Hematopoietic multipotent progenitor cell (in vitro differentiated cells): Measurements from ENCODE around the gene DTNBP1. TPM values are rescaled to one million over a fixed set of nuclear protein-coding genes. Genes with fewer than 3 reads are reported as not detected.
"Not testable (repeated sequence)": the region's sequence is repeated elsewhere in the genome, so short reads cannot be mapped to it uniquely, and the experiment has no call there.

Experiments used
- DNase-seq, 3 donors: peaks; one replicate each; pipeline ENCODE4 v3.0.0-alpha.2; 2011 to 2015; ENCODE audit warnings: low read depth in 2 of 3, low spot score in 2 of 3
- total RNA-seq: library from RNA; depleted of rRNA; stranded (reverse); fragments of >200 nt; gene quantifications from one replicate; pipeline ENCODE4 v1.2.3, GENCODE V29; 2012

DTNBP1 gene
- total RNA-seq, 1 donor, result 17.5 TPM

DNA sequence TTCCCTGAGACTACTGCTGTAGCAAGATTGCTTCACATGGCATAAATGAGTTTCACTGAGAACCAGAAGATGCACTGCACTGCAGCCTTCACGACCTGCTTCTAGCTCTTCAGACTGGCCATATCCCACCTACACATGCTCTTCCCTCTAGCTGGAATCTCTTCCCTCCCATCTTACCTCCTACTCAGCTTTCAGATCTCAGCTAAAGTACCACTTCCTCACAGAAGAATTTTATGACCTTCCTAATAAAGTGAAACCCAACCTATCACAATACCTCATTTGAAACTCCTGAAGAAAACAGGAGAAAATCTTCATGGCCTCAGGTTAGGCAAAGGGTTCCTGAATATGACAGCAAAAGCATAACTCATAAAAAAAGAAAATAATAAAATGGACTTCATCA, 99.9 kb downstream of the DTNBP1 start:
- no peak for DNase-seq

DNA sequence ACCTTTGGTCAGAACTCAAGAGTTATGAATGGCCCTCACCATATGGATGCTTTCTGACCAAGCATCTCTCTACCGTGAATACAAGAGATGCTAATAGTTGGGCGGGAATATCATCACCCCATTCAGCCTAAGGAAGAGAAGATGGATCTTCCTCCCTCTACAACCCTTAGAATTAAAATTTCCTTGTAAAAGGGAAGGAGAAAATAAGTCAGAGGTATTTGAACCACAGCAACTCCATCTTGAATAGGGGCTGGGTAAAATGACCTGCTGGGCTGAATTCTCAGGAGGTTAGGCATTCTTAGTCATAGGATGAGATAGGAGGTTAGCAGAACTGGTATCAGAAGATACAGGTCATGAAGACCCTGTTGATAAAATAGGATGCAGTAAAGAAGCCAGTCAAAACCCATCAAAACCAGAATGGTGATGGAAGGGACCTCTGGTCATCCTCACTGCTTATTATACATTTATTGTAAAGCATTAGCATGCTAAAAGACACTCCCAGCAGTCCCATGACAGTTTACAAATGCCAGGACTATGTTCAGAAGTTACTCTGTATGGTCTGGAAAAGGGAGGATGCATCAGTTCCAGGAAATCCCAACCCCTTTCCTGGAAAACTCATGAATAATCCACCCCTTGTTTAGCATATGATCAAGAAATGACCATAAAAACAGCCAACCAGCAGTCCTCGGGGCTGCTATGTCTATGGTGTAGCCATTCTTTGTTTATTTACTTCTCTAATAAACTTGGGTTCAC, 101.2 kb downstream of the DTNBP1 start:
- no peak for DNase-seq

DNA sequence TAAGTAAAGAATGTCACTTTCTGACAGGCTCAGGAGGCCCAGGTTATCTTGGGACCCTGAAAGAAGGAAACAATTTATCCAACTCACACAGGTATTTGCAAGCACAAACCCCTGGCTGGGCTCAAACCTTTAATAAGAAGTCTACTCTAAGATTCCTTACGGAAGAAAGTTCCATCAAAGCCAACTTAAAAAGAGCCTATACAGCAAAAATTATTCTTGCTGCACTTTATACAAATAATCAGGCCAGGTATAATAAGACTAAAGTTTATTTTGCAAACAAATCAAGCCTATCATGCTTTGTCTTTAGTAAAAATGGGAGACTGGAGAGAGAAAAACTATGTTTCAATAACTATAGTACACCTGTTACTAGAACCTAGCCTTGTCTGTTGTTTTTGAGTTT, 102.1 kb downstream of the DTNBP1 start:
- DNase-seq, result no peak

DNA sequence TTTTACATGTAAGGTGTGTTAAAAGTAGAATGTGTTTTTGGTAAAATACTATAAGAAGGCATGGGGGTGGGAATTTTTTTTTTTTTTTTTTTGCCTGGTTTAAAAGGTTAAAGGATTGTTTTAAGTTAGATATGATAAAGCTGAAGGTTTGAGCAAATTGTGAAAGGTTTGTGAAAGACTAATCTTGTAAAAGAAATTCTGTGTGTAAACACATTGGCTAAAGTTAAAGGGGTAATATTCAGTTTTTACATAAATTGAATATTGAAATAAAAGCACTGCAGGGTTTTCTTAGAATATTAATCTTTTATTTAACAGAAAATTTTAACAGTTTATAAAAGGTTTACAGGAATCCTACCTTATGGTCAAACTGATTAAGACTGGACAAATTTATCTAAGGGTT, 105.7 kb downstream of the DTNBP1 start:
- no peak for DNase-seq

DNA sequence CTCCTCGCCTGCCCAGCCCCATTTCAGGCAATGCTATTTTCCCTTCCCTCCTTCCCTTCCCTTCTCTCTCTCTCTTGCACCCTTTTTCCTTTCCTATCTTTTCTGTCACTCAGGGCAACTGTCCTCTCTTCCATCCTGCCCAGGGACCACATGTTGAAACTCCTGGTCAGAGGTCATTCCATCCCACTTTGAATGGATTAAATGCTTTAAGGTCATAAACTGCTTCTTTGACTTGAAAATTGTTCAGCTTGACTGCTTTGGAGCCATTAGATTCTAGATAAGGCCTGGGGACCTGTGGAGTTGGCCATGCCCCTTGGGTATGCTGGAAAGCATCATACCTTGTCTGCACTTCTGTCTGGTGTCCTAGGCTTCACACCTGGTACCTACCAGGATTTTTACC, 106.1 kb downstream of the DTNBP1 start:
- DNase-seq, result no peak

DNA sequence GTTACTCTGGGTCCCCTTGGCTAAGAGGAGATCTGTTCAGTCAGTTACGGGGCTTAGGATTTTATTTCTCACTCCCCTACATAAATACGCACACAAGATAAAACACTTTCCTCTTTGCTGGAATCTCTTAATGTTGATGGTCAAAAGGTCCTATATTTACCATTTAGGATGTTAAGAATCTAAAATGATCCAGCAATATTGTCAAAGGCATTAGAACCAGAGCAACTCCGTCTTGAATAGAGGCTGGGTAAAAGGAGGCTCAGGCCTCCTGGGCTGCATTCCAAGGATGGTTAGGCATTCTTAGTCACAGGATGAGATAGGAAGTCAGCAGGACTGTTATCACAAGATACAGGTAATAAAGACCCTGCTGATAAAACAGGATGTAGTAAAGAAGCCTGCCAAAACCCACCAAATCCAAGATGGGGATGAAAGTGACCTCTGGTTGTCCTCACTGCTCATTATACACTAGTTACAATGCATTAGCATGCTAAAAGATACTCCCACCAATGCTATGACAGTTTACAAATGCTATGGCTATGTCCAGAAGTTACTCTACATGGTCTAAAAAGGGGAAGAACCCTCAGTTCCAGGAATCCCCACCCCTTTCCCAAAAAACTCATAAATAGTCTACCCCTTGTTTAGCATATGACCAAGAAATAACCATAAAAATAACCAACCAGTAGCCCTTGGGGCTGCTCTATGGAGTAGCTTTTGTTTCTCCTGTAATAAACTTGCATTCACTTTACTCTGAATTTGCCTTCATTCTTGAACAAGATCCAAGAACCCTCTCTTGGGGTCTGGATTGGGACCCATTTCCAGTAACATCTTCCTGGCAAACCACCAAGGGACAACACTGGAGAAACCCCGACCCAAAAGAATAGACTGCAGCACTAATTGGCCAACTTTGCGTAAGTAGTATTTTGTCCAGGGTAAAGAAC, 107.5 kb downstream of the DTNBP1 start:
- no peak for DNase-seq

DNA sequence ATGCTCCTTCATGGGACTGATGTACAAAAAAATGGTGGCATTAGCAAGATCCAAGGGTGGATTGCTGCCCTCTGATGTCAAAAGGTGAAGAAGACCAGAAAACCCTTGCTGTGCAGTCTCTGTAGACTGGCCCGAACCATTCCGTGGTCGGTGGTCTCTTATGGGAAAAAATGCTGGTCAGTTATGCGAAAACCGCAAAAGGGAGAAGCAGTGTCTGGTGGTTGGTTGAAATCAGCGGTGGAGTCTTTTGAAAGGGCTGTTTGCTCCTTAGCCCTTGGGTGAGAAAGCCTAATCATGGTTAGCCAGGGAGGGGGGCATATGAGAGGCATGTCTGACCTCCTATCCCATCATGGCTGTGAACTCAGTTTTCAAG, 108.1 kb downstream of the DTNBP1 start:
- no peak for DNase-seq

DNA sequence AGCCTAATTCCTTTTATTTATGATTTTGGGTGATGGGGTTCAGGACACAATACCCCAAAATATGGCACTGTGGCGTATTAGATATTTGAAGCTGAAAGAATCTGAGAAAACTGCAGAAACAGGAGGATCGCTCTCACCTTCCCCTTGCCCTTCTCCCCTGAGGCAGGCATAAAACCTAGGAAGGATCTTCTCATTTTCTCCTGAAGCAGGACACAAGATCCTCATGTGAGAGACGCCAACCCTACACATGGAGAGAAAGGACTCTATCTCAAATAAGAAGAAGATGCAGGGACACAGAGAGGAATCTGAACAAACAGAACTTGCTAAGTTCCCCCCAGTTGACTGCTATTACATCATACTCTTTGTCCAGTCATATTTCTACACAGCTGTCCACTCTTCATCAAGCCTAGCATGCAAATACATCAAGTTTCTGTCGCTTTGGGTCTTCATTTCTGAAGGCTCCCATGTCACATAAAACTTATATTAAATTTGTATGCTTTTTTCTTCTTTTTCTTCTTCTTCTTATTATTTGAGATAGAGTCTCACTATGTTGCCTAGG, 109.0 kb downstream of the DTNBP1 start:
- DNase-seq, result no peak

DNA sequence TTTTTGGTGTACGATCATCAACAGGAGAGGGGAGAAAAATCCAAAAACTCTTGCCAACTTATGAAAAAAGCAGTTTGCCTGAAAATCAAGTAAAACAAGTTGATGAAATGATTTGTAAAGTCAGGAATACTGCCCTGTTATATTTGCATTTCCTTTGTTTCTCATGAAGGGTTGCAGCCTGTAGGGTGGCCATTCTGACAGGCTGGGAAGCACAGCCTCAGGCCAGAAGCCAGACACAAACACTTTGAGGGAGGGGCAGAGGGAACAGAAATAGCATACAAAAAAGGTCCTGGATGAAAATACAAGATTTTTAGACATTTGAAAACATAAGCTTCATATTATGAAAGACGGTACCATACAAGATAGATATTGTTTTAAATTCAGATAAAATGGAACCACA, 109.8 kb downstream of the DTNBP1 start:
- DNase-seq, result no peak

DNA sequence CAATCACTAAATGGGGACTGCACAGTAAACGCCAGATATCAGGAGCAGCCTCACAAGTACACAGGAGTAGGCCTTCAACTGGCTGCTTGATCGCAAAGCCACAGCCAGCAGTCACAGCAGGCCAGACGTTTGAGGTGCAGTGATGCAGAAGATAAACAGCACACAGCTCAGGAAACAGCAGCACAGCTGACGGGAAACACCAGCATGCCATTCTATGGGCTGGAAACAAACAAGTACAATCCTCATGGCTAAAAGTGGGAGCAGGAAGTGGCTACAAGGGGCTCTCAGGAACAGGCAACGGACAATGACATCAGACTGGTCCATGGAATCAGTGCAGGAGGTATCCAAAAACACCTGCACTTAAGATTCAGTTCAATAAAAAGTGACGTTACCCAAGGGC, 111.0 kb downstream of the DTNBP1 start:
- DNase-seq, result peak in 2 of 3 donors; percentile 46 to 53

DNA sequence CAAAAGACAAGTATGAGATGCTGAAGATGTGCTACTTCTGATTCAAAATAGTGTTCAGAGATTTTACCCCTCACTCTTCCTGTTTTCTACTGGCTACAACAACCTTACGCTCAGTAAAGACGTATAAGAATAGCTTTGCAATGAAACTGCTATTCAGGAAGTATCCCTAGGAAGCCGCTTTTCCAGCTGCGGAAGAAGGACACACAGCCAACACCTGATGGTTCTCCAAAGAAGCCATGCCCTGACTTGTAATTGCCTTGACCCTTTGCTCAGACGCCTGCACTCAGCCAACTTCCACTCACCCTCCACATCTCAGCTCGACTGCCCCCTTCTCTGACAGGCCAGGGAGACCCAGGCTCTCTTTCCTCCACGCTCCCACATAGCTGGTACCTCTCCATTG, 111.6 kb downstream of the DTNBP1 start:
- no peak for DNase-seq

DNA sequence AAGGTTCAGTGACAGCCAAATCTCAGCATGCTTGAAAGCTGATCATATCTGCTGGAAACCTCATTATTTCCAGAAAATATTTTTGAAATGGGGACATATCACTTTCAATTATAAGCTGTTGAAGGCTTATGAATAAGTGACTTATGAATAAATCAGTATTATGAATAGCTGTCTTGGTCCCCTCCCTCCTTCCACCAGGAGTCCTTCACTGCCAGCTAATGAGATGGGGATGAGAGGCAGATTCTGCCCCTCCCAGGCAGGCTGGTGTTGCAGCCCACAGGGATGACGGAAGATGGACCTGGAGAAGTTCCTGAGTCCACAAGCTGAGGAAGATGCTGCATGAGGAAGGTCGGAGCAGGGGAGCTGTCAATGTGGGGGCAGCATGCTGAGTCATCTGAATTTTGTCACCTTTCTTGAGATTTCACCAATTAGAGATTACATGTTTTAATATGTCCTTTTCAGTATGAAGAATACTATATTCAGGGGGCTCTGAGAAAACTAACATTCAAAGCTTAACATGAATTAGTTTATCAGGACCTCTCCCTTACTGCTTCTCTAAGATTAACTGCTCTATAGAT, 112.2 kb downstream of the DTNBP1 start:
- DNase-seq, result no peak

DNA sequence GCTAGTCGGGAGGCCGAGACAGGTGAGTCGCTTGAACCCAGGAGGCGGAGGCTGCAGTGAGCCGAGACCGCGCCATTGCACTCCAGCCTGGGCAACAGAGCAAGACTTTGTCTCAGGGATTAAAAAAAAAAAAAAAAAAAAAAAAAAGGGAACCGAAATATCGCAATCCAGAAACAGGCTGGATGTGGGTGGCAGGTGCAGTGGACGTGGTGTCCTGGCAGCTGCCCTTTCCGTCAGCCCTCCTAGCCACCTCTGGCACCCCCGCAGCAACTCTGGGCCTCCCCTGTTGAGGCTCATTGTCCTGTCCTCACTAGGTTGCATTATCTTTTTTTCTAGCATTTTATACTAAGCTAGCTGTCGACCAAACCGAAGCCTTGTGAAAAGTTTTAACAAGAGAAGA, 113.5 kb downstream of the DTNBP1 start:
- no peak for DNase-seq

DNA sequence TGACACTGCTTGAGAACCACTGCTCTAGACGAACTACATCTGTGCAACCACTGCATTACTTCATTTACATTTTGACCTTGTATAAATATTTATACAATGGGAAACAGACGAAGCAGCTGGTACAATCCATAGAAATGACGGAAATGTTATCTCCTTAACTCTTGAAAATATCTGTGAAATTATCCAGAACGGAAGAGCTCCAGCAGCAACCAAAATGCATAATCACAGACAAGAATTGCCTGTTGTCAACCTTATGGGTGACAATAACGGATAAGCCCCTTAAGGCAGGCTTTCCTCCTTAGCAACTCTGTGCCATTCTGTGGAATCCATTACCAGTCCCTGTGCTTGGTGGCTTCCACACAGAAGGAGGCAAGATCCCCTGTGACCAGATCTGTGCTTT, 115.4 kb downstream of the DTNBP1 start:
- DNase-seq, result no peak

DNA sequence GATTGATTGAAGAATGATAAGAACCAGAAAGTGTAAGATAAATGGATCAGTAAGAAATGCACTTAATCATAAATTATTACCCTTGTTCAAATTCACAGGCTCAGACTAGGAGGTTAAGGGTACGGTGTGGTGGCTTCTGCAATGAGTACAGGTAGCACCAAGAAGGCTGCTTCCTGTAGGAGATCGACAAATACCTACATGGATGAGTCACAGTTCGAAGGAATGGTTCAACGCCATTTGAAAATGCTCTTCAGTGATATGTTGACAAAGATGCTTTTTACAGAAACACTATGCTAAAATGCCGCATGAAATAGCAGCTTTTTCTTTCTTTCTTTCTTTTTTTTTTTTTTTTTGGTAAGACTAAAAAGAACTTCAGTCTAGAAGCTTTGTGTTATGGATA, 116.2 kb downstream of the DTNBP1 start:
- no peak for DNase-seq

DNA sequence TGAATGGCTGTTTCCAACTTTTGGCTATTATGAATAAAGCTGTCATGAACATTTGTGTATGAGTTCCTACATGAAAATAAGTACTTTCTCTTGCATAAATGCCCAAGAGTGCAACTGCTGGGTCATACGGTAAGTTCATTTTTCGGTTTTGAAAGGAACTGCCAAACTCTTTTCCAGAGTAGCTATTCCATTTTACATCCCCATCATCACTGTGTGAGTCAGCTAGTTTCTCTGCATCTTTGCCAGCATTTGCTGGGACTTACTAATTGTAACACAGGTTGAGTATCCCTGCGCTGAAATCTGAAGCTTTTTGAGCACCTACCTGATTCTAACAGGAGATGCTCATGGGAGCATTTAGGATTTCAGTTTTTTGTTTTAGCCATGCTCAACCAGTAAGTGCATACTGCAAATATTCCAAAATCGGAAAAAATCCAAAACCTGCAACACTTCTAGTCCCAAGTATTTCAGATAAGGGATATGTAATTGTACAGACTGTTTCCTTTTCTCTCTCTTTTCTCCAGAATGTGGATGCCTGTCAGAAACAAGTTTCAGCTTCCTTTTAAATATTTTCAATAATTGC, 118.4 kb downstream of the DTNBP1 start:
- DNase-seq, result no peak

DNA sequence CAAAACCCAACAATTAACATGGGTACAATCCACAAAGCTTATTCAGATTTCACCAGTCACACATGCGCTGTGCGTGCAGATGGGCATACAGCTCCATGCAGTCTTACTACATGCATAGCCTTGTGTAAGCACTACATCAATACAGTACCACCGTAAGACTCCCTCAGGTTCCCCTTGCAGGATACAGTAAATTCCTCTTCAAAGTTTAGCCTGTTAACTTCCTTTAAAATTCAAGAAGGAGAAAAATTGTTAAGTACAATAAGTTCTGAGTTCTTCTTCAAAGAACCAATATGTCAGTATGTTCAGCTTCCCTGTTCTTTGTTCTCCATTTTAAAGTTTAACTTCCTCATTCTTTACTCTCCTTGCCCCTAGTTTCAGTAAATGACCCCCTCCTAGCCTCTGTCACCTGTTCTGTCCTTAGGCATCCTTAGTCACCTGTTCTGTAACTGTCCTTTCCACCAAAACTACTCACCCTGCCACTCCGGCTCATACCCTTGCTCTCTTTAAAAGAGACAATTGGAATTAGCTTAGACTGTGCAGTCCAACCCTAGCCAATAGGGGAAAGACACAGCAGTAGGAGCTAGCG, 119.4 kb downstream of the DTNBP1 start:
- not testable (repeated sequence) for DNase-seq

DNA sequence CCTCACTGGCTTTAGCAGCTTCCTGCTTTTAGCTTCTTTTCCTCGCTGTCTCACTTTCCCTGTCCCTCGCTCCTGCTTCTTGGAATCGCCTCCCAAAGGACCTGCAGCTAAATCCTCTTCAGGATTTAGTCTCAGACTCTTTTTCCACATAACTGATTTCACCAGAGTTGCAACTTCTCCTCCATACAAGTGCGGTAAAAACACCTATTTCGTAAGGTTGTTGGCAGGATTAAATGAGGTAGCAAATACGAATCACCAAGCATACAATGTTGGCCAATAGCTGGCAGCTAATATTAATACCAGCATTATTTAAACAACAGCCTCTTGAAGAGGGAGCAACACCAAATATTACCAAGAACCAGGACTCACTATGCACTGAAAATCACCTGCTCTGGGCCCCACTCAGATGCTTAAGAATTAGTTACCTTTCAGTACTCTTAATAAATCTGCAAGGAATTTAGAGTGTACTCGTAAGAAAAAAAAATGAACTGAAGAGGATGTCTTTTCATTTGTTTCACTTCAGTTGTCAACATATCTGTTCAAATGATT, 123.0 kb downstream of the DTNBP1 start:
- DNase-seq, result no peak

DNA sequence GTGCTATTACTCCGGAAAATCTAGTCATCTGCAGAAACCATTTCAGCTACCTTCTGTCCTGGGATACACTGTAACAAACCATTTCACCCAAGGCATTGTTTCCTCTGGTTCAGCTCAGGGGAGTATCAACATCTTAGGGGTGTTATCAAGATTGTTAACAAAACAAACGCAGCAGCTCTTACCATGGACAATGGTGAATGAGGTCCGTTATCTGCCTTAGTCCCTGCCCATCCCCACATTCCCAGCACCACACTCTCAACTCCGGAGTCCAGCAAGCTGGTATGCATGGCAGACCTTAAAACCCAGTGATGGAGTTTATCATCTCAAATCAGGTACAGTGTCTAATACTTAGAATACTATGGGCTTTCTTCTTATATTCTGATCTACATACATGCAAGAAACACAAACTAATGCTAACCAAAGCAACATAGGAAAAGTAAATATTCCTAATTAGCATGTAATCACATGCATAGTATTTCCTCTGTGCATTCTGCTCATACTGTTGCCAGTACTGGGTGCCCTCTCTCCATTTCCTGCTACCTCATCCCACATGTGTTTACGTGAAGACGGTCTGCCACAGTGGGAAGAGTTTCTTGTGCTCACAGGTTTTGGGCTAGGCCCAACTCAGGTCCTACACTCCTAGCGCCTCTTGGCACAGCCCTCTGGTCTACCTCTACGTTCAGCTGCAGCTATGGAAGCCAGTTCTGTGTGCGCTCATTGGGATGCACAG, 123.9 kb downstream of the DTNBP1 start:
- no peak for DNase-seq

DNA sequence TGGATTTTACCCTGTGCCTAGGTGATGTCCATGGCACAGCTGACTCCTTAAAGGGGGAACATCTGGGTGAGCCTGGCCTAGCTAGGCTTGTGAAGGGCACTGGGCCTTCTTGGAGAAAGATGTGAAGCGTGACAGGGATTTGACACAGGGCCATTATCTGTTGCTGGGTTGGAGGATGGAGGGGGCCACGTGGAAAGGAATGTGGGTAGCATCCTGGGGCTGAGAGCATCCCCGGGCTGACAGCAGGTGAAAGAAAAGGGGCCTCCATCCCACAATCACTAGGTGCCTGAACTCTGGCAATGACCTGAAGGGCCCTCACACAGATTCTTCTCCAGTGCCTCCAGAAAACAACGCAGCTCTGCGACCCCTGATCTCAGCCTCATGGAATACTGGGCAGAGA, 124.7 kb downstream of the DTNBP1 start:
- DNase-seq, result no peak
